PC-3 (cell line): Measurements from ENCODE around the gene VPS33B.

Experiments used
- CTCF ChIP-seq: fragments of 300-600 bp; sonication (generic); conservative IDR thresholded peaks from 2 replicates; pipeline ENCODE4 v1.5.1; 2017; ENCODE audit warnings: antibody characterized with exemption, low read depth, mild to moderate bottlenecking, low read length
- EZH2 ChIP-seq: fragments of 300-600 bp; sonication (generic); IDR thresholded peaks from one replicate; pipeline ENCODE4 v1.6.1; 2017; ENCODE audit warnings: antibody characterized with exemption, mild to moderate bottlenecking, low read length; ENCODE audit not compliant: unreplicated experiment
- EZH2phosphoT487 ChIP-seq: fragments of 300-600 bp; sonication (generic); IDR thresholded peaks from 2 replicates; pipeline ENCODE4 v1.6.1; 2018; ENCODE audit warnings: mild to moderate bottlenecking, antibody characterized with exemption, low read length, borderline replicate concordance

- TF ChIP-seq CTCF (no peak), EZH2 (no peak), EZH2phosphoT487 (no peak)
Measured at GRCh38 chr15:91067036-91067435, 44.6 kb upstream of the VPS33B start.
